NCI-H526 (cell line): ENCODE data around the gene ALPI.
A peak's percentile ranks its signal among the peaks of the same experiment; 100 is the strongest.
"Not testable (repeated sequence)": the region's sequence is repeated elsewhere in the genome, so short reads cannot be mapped to it uniquely, and the experiment has no call there.

Experiments used
- DNase-seq, 2 experiments: peaks; one replicate each; lab custom pipeline; 2025; lab: John Stamatoyannopoulos, UW

The ALPI gene

GRCh38 chr2:232441922-232442321 lies 14.0 kb upstream of the ALPI start:
- not testable (repeated sequence) for DNase-seq

- DNase-seq, result not testable (repeated sequence)
Observed at GRCh38 chr2:232442431-232442830, 13.5 kb upstream of the ALPI start.

- DNase-seq, result not testable (repeated sequence)
Observed at GRCh38 chr2:232443047-232443446, 12.9 kb upstream of the ALPI start.

DNA sequence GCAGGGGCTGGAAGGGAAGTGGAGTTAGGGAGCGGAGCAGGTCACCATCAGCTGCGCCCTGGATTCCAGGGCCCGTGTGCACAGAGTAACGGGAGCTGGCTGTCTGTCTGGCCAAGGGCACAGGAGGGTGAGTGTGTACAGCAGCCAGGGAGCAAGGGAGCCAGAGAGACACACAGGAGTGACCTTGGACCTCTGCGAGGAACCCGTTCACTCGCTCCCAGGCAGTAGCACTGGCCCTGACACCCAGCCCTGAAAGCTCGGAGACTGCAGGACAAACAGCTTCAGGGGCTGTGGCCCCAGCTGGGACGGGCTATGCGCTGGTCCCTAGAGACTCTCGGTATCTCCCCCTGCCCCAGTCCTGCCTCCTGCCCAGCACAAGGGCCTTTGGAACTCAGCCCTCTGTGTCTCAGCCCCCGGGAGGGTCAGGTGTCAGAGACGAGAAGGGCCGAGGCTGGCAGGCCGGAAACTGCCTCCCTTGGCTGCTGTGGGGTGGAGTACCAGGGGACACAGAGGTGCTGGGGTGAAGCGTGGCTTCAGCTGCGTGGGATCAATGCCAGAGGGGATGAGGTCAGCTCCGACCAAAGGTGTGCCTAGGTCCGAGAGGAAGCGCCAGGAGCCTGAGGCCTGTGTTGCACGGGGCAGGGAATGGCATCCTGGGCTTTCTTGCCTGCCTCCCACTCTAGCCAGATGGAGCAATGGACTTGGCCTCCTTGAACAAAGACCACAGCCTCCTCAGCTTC lies 12.1 kb upstream of the ALPI start:
- not testable (repeated sequence) for DNase-seq

GRCh38 chr2:232444409-232445148 lies 11.4 kb upstream of the ALPI start:
- peak; percentile 27 to 72 for DNase-seq

DNA sequence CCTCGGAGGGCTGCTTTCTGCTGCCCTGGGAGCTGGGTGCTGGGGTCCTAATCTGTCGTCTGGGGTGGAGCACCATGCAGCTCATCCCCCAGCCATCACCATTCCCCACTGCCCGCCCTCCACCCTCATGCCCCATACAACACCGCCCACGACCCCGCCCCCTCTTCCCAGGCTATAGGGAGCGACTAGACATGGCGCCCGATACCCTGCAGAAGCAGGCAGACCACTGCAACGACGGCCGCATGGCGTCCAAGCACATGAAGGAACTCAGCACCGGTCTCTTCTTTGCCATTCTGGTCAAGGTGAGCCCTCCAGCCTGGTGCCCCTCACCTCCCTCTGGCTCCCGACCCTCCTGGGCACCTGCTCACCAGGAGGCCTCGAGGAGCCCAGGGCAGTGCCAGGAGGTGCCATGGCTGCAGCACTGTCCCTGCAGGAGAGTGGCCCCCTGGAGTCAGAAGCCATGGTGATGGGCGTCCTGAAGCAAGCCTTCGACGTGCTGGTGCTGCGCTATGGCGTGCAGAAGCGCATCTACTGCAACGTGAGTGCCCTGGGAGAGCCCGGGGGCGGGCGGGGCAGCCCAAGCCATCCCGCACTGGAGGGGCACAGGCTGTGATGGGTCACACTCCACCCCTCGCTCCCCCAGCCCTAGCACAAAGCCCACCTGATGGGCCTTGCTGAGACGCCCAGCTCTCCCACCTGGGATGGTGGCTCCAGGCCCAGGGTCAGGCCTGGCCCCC lies 10.6 kb upstream of the ALPI start:
- DNase-seq, result not testable (repeated sequence)

DNA sequence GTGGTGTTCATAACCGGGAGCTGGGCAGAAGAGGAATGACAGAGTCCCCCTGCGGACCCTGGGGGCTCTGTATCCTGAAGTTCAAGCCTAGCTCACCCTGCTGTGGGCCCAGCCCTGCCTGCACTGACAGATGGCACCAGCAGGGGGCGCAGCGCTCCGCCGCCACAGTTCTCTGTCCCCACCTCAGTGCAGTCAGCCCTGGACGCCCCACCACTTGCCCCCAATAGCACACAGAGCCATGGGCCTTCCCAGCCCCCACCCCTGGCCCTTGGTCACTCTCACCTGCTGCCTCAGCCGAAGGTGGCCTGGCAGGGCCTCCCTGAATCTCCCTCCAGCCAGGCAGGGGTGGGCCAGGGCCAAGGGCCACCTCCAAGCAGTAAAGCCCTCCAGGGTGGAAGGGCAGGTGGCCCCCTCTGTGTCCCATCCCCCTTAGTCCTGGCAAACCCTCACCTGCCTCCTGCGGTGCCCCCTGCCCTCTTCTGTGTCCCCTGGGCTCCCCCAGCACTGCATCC lies 9.6 kb upstream of the ALPI start:
- DNase-seq, result peak in 1 of 2 experiments; percentile 7

DNA sequence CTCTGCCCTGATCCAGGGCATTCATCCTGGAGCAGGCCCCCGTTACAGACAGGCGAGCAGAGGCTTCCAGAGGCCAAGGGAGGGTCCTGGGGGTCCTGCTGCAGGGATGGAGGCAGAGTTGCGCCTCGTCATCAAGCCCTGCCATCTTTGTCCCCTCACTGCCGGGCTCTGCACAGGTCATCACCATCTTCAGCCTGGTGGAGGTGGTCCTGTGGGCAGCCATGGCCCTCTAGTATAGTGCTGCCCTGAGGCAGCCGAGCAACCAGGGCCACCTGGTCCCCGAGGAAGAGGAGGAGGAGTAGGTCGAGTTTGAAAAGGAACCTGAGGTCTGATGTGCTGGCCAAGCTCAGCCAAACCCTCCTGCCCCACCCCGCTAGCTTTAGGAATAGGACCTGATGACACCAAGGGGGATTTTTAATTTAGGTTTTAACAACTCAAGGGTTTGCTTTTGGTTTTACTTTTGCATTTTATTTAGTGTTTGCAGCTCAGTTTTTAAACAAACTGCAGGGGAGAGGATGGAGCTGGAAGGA lies 8.8 kb upstream of the ALPI start:
- no peak for DNase-seq

- DNase-seq, result no peak
Observed at GRCh38 chr2:232447638-232448303, 8.2 kb upstream of the ALPI start.

DNA sequence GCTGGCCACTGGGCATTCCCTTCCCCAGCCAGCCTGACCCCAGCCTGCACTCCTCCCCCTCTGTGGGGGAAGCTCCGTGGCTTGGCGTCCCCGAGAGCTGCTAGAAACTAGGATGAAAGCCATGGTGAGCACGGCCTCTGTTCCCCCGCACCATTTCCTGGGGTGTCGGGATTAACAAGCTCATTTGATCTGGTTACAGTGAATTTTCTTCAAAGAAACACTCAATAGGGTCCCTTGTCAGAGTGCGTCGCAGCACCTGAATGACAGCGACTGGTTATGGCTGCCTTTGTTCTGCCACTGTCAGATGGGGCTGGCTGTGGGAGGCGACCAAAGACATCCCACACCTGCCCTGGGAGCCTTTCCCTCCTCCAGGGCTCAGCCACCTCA lies 7.7 kb upstream of the ALPI start:
- no peak for DNase-seq

GRCh38 chr2:232449964-232450363 lies 6.0 kb upstream of the ALPI start:
- no peak for DNase-seq

GRCh38 chr2:232451645-232452044 lies 4.3 kb upstream of the ALPI start:
- not testable (repeated sequence) for DNase-seq

- DNase-seq, result no peak
Observed at GRCh38 chr2:232454630-232455029, 1.3 kb upstream of the ALPI start.

- DNase-seq, result no peak
Observed at GRCh38 chr2:232456296-232457120, 555 bp downstream of the ALPI start.

DNA sequence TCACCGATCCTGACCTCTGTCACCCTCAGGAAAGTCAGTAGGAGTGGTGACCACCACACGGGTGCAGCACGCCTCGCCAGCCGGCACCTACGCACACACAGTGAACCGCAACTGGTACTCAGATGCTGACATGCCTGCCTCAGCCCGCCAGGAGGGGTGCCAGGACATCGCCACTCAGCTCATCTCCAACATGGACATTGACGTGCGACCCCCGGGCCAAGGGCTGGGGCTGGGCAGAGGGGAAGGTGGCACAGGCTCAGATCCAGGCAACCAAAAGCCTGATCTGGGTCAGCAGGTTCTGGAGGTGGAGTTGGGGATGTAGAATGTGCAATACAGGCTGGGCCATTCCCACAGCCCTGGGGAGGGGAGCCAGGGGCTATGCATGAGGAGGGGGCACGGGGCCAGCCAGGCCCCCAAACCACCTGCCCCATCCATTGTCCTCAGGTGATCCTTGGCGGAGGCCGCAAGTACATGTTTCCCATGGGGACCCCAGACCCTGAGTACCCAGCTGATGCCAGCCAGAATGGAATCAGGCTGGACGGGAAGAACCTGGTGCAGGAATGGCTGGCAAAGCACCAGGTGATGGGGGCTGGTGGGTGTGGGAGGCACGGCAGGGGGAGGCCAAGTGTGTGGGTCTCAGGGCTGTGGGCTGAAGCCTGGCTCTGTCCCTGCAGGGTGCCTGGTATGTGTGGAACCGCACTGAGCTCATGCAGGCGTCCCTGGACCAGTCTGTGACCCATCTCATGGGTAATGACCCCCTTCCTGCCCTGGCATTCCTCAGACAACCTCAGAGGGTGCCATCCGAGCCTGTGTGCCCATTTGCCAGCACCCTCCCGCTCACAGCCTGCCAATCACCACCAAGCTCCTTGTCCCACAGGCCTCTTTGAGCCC lies 1.4 kb downstream of the ALPI start:
- DNase-seq, result no peak

DNA sequence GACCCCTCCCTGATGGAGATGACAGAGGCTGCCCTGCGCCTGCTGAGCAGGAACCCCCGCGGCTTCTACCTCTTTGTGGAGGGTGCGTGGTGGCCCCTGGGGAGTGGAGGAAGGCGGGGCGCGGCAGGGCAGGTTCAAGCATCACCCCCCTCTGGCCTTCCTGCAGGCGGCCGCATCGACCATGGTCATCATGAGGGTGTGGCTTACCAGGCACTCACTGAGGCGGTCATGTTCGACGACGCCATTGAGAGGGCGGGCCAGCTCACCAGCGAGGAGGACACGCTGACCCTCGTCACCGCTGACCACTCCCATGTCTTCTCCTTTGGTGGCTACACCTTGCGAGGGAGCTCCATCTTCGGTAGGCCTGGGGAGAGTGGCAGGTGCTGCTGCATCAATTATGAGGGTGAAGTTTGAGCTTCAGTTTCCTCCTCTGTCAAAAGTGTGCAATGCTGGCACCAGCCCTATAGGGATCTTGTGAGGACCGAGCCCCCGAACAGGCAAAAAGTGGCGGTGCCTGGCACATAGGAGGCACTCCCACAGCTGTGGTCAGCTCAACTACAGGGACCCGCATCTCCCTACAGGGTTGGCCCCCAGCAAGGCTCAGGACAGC lies 2.2 kb downstream of the ALPI start:
- DNase-seq, result no peak

- DNase-seq, result peak in 1 of 2 experiments; percentile 18
Observed at GRCh38 chr2:232458661-232459418, 2.9 kb downstream of the ALPI start.

- DNase-seq, result no peak
Observed at GRCh38 chr2:232459419-232460035, 3.6 kb downstream of the ALPI start.
